ENCODE data around the gene XPA.

XPA gene

DNA sequence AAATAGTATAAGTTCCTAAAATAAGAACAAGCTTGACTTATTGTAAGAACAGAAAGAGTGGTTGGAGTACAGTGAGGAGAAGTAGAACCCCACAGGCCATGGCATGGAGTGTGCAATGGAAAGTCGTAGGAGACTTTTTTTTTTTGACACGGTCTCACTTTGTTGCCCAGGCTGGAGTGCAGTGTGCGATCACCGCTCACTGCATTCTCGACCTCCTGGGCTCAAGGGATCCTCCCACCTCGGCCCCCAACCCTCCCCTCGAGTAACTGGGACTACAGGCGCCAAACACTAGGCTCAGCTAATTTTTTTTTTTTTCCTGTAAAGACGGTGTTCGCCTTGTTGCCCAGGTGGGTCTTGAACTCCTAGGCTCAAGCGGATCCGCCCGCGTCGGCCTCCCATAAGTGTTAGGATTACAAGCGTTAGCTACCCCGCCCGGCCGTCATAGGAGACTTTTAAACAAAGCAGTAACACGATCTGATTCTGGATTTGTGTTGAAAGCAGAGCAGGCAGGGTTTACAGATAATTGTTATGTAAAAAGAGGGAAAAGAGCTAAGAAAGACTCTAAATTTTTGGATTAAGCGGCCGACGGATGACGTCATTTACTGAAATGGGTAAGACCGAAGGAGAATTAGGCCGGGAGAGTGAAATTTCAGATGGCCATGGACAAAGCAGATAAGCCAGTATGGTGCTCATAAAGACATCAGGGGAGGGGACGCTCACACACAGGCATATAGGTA, 64.7 kb downstream of the XPA start:
- DNase-seq (ENCODE audit: low read depth), result peak; percentile 80

DNA sequence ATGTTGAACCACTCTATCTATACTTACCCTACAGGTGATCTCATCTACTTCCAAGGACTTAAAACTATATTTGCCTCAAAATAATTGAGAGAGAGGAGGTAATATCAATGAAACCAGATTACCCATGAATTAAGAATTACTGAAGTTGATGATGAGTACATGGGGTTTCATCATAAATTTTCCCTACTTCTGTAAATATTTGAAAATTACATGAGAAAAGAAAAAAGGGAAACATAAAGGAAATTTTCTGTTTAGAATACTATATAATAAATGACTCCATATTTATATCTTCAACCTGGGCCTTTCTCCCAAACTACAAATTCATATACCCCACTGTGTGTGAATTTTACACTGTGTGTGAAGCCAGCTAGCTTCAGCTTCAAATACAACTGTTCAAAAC, 66.5 kb downstream of the XPA start:
- H3K4me3 ChIP-seq (ENCODE audit: control insufficient read depth, low read depth, low read length), result no peak overlapping the region
- TF ChIP-seq, protein P1, sequence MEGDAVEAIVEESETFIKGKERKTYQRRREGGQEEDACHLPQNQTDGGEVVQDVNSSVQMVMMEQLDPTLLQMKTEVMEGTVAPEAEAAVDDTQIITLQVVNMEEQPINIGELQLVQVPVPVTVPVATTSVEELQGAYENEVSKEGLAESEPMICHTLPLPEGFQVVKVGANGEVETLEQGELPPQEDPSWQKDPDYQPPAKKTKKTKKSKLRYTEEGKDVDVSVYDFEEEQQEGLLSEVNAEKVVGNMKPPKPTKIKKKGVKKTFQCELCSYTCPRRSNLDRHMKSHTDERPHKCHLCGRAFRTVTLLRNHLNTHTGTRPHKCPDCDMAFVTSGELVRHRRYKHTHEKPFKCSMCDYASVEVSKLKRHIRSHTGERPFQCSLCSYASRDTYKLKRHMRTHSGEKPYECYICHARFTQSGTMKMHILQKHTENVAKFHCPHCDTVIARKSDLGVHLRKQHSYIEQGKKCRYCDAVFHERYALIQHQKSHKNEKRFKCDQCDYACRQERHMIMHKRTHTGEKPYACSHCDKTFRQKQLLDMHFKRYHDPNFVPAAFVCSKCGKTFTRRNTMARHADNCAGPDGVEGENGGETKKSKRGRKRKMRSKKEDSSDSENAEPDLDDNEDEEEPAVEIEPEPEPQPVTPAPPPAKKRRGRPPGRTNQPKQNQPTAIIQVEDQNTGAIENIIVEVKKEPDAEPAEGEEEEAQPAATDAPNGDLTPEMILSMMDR (conservative IDR thresholded peaks at IDR 0.05; ENCODE audit: control insufficient read depth, insufficient read depth, low read depth, low read length), result no peak
- DNase-seq (ENCODE audit: low read depth), result no peak

More for the DNA sequence above, 64.7 kb downstream of the XPA start:
- peak overlapping the region; percentile 93 for H3K4me3 ChIP-seq (ENCODE audit: control insufficient read depth, low read depth, low read length)
- TF ChIP-seq, protein P1 (conservative IDR thresholded peaks at IDR 0.05; ENCODE audit: control insufficient read depth, insufficient read depth, low read depth, low read length), result no peak

DNA sequence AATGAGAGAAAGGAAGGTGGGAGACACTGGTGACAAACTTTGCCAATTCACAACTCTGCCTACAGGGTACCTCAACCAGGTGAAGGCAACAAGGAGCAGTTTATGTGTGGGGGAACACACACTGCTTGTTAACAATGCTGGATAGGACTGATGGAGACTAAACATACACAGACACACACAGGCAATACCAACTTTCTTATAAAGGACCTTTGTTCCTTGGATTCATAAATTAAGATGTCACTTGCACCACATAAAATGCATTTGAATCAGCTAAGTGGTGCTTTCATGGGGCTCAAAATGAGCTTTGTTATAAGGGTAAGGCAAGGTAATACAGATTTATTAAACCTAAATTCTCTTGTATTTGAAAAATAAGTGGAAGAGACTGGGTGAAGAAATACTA, 68.0 kb downstream of the XPA start:
- H3K4me3 ChIP-seq (ENCODE audit: control insufficient read depth, low read depth, low read length), result no peak overlapping the region
- DNase-seq (ENCODE audit: low read depth), result no peak
- TF ChIP-seq, protein P1 (conservative IDR thresholded peaks at IDR 0.05; ENCODE audit: control insufficient read depth, insufficient read depth, low read depth, low read length), result no peak

DNA sequence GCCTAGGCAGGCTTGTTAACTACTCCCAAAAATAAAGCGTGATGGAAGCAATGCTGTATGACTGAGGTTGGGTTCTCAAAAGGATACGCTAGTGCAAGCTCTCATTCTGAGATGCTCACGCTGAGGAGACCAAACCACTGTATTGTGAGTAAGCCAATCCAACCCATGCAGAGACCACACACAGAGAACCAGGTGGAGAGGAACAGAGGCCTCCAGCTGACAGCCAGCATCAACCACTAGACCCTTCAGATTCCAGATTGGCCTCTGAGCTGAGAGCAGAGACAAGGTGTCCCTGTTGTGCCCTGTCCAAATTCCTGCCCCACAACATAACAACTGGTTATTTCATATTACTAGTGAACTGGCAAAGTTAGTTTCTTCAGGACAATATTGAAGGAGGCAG, 68.5 kb downstream of the XPA start:
- TF ChIP-seq, protein P1 (conservative IDR thresholded peaks at IDR 0.05; ENCODE audit: control insufficient read depth, insufficient read depth, low read depth, low read length), result no peak
- no peak for DNase-seq (ENCODE audit: low read depth)
- H3K4me3 ChIP-seq (ENCODE audit: control insufficient read depth, low read depth, low read length), result no peak overlapping the region

DNA sequence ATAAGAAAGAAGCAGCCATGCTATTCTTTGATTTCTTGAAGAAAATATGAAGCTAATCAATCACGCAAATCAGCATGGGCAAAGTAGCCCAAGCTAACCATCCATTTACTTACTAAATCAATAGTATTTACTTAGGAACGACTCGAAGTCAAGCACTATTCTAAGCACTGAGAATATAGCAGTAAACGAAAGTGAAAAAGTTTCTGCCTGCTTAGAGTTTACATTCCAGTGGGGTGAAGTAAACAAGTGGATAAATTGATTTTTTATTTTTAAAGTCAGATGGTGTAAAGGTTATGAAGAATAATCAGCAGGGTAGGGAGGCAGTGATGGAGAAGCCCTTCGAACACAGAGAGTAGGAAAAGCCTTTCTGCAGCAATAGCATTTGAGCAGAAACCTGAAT, 69.5 kb downstream of the XPA start:
- no peak overlapping the region for H3K4me3 ChIP-seq (ENCODE audit: control insufficient read depth, low read depth, low read length)
- TF ChIP-seq, protein P1 (conservative IDR thresholded peaks at IDR 0.05; ENCODE audit: control insufficient read depth, insufficient read depth, low read depth, low read length), result no peak
- DNase-seq (ENCODE audit: low read depth), result no peak

DNA sequence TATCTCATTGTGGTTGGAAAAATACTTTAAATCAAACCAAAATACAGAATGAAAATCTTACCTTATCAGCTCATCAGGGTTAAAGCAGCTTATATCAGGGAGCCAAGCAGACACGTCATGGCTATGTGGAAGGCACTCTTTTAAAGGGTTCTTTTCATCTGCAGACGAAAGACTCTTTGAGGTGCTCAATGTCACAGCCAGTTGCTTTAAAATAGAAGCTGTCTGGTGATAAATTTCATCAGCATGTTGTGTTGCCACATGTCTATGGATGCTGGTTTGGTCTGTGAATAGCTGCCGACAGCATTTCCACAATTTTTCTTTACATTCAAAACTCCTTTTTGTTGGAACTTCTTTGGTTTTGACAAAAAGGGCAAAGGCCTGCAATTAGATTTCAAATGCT, 71.5 kb downstream of the XPA start:
- DNase-seq (ENCODE audit: low read depth), result no peak
- TF ChIP-seq, protein P1 (conservative IDR thresholded peaks at IDR 0.05; ENCODE audit: control insufficient read depth, insufficient read depth, low read depth, low read length), result no peak
- H3K4me3 ChIP-seq (ENCODE audit: control insufficient read depth, low read depth, low read length), result no peak overlapping the region

All from fibroblast of mammary gland (primary cell).